Activated T-cell treated with anti-CD3 and anti-CD28 coated beads for 4 hours (primary cell): ENCODE data around the gene ZNF605.
"Not testable (repeated sequence)": the region's sequence is repeated elsewhere in the genome, so short reads cannot be mapped to it uniquely, and the experiment has no call there.

Source experiments
- DNase-seq: peaks from one replicate; pipeline ENCODE4 v3.0.0-alpha.2; 2020

The ZNF605 gene

GRCh38 chr12:132956011-132956788 is at the start of gene ZNF605:
ZNF605 (minus strand) TSS chr12:132956306; CDS start chr12:132945635, 10,671 bp downstream.
- DNase-seq: peak; percentile 75

GRCh38 chr12:132998741-132999140 is 42.6 kb upstream of the ZNF605 start:
- DNase-seq: no peak

- no peak for DNase-seq
Observed at GRCh38 chr12:132986885-132987225, 30.7 kb upstream of the ZNF605 start.

- DNase-seq: peak; percentile 78
Observed at GRCh38 chr12:132986001-132986884, 30.1 kb upstream of the ZNF605 start, which contains the start of gene ZNF26. ZNF26 (plus strand) TSS chr12:132986367; CDS start chr12:132986841, 474 bp downstream.

GRCh38 chr12:132976870-132977269 is 20.8 kb upstream of the ZNF605 start:
- not testable (repeated sequence) for DNase-seq

GRCh38 chr12:132972374-132972773 is 16.3 kb upstream of the ZNF605 start:
- no peak for DNase-seq

- no peak for DNase-seq
Observed at GRCh38 chr12:132967736-132968135, 11.6 kb upstream of the ZNF605 start.

- no peak for DNase-seq
Observed at GRCh38 chr12:132966676-132967415, 10.7 kb upstream of the ZNF605 start.

- no peak for DNase-seq
Observed at GRCh38 chr12:132965796-132966195, 9.7 kb upstream of the ZNF605 start.

GRCh38 chr12:132963947-132964346 is 7.8 kb upstream of the ZNF605 start:
- DNase-seq: not testable (repeated sequence)

GRCh38 chr12:132961790-132962189 is 5.7 kb upstream of the ZNF605 start:
- DNase-seq: not testable (repeated sequence)

- DNase-seq: no peak
Observed at GRCh38 chr12:132955094-132956010, 754 bp downstream of the ZNF605 start.

- DNase-seq: no peak
Observed at GRCh38 chr12:132954471-132955048, 1.5 kb downstream of the ZNF605 start.

GRCh38 chr12:132953771-132954170 is 2.3 kb downstream of the ZNF605 start:
- no peak for DNase-seq

GRCh38 chr12:132953163-132953425 is 3.0 kb downstream of the ZNF605 start:
- DNase-seq: no peak

GRCh38 chr12:132952371-132953162 is 3.5 kb downstream of the ZNF605 start:
- no peak for DNase-seq

GRCh38 chr12:132951649-132952048 is 4.5 kb downstream of the ZNF605 start:
- DNase-seq: no peak

- no peak for DNase-seq
Observed at GRCh38 chr12:132950844-132951535, 5.1 kb downstream of the ZNF605 start.

GRCh38 chr12:132949936-132950837 is 5.9 kb downstream of the ZNF605 start:
- DNase-seq: no peak
